Subcutaneous adipose tissue (tissue), 4 donors: Measurements from ENCODE around the gene THG1L. TPM values are rescaled to one million over a fixed set of nuclear protein-coding genes. Genes with fewer than 3 reads are reported as not detected.

Experiments used
- total RNA-seq, 4 donors: library from RNA; depleted of rRNA; stranded (reverse); fragments of >200 nt; gene quantifications; one replicate each; pipeline ENCODE4 v1.1.0, GENCODE V29; 2016
- TF ChIP-seq, protein P1 (sequence below): fragments of 450-650 bp; IDR thresholded peaks from one replicate; pipeline ENCODE4 v1.5.1; 2016; ENCODE audit warnings: low read depth, mild to moderate bottlenecking, control low read depth, antibody characterized with exemption, moderate library complexity

The THG1L gene
- total RNA-seq, 4 donors from 2014 or later, result 7.0 to 13.2 (median 9.3) TPM

DNA sequence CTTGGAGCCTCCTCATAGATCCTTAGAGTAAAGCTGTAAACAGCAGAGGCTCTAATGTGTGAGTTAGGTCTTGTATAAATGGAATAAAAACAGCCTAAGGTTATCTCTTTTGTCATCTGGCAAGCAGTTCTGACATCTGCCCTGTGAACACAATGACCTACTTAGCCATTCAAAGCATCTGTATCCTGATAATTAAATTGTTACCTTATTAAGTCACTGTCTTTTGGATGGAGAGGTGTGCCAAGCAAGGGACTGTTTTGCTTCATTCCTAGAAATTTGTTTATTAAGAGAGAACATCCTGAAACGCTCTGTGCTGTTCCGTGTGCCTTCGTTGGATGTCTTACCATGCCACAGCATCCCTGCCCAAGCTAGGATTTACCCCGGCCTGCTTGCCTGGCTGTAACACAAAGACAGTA, 13.8 kb downstream of the THG1L start:
- TF ChIP-seq, protein P1, sequence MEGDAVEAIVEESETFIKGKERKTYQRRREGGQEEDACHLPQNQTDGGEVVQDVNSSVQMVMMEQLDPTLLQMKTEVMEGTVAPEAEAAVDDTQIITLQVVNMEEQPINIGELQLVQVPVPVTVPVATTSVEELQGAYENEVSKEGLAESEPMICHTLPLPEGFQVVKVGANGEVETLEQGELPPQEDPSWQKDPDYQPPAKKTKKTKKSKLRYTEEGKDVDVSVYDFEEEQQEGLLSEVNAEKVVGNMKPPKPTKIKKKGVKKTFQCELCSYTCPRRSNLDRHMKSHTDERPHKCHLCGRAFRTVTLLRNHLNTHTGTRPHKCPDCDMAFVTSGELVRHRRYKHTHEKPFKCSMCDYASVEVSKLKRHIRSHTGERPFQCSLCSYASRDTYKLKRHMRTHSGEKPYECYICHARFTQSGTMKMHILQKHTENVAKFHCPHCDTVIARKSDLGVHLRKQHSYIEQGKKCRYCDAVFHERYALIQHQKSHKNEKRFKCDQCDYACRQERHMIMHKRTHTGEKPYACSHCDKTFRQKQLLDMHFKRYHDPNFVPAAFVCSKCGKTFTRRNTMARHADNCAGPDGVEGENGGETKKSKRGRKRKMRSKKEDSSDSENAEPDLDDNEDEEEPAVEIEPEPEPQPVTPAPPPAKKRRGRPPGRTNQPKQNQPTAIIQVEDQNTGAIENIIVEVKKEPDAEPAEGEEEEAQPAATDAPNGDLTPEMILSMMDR, result no peak

DNA sequence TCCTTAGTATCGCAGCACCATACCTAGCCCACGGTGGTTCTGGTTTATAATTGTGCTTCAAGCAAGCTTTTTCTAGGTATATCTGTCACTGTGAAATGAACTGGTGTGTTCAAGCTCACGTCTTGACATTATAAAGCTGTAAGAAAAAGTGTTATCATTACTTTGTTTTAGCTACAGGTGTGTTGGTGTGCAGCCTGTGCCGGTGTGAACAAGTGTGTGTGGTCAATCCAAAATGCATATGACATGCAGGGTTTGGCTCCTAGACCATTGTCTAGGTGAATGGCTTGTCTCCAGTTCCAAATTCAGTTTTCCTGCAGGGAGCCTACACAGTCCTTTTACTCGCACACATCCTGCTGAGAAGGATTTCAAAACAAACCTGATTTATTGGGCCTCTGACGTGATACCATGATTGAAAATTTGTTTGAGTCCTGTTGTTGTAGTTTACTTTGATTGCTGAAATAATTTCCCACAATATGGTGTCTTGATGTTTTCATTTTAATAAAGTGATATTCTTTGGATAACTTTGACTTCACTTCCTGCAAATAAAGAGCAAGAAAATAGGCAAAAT, 16.0 kb downstream of the THG1L start:
- TF ChIP-seq, protein P1, result no peak

DNA sequence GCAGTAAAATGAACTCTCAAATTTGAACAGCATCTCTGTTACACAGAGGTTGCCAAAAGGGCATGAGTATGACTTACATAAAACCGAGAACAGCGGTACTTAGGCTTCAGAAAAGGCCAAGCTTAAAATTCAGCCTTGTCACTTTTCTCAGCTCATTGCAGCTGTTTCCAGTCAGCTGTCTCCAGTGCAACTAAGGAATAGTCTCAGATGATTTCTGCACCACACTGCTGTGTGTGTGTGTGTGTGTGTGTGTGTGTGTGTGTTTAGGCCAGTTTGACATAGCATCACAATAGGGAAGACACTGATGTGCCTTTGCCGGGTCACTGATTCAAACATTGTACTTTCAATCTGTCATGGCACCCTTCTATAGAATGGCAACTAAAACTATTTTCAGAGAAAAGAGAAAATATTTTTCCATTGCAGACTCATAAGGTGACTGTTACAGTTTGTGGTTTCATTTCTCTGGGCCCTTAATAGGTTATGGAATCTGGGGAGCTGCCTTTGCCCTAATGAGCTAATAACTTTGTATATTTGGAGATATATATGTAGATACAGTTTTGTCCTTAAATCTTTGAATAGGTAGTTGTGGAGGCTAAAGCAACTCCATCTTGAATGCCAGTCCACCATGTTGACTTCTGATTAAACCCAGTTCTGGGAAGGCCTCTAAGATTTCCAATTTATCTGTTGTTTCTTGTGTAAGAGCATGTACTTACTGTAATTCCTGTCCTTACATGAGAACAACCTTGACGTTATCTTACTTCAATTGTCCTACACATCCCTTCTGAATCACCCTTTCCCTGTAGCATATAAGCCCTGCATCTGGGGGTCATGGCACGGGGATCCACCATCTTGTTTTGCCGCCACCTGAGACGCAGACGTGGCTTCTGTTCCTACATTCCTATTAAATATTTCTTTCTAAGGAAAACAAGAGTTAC, 16.8 kb downstream of the THG1L start:
- TF ChIP-seq, protein P1, result no peak

DNA sequence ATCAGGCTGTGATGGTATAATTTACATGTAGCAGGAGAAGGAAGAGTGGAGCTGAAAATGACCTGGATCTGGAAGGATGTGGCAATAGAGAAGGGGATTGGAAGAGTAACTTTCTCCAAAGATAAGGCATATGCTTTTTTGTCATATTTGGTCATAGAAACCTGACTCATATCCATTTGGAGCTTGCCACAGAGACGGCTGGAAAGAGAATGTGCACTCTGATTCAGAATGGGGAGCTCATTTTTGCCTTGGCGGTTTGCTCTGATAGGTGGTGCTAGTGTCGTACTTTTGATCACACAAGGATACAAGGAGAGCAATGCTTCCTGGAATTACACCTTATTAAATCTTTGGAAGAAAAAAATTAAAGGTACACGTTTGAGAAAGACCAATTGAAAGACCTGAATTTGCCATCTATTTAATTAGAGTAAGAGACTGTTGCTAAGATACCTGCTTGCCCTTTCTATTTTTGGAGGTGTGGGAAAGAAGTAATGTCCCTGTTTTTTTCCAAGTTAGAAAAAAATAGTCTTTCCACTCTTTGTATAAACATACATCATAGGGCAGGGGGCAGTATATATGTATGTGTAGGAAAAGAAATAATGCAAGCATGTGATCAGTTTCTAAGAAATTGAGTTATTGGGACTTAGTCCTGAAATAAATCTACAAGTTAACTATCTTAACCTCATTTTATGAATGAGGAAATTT, 17.7 kb downstream of the THG1L start:
- TF ChIP-seq, protein P1, result no peak

DNA sequence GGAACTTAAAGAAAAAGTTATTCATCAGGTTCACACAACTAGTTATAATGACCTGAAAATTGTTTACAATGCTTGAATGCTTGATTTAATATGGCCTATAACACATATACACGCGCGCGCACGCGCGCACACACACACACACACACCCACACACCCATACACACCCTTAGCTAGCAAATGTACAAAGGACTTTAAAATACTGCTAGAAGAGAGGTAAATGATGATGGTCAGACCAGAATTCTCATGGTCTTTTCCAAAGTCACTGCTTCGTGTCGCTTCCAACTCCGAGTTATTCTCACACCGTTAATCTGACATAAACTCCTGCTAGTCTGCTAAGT, 18.2 kb downstream of the THG1L start:
- TF ChIP-seq, protein P1, result no peak

DNA sequence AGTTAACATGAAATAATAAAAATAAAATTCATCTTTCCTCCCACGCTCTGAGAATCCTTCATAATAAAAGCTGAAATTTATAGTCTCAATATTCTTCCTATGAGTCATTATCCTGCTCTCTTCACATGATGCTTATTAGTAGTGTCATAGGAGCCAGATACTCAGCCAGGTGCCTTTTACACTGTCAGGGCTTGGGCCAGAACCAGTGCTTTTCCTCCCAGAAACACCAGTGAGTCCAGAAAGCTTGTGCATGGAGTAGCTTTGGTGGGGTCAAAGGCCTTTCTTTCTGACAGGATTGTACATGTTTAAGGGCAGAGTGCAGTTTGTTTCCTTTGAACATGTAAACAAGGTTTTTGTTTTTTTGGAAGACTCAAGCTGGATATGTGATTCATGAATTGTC, 19.1 kb downstream of the THG1L start:
- TF ChIP-seq, protein P1, result no peak

DNA sequence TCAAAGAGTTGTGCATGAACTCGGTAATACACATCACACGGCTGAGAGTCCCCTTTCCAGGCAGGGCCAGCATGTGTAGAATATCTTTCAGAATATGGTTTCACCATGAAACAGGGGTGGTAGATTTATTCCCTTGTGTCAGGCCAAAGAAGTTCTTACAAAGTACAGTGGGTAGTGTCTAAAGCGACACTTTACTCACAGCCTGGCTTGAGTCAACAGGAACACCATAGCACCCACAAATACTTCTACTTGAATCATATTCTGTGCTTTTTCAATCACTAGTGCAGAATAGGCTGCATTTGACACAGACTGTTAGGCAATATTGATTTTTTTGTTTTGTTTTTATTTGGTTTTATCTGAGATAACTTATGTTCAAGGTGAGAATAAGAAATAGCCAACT, 24.9 kb downstream of the THG1L start:
- TF ChIP-seq, protein P1, result no peak
